ENCODE measurements around the gene POM121L2. TPM values are rescaled to one million over a fixed set of nuclear protein-coding genes. Genes with fewer than 3 reads are reported as not detected.

The POM121L2 gene
- polyA plus RNA-seq, 4 donors = not detected

DNA sequence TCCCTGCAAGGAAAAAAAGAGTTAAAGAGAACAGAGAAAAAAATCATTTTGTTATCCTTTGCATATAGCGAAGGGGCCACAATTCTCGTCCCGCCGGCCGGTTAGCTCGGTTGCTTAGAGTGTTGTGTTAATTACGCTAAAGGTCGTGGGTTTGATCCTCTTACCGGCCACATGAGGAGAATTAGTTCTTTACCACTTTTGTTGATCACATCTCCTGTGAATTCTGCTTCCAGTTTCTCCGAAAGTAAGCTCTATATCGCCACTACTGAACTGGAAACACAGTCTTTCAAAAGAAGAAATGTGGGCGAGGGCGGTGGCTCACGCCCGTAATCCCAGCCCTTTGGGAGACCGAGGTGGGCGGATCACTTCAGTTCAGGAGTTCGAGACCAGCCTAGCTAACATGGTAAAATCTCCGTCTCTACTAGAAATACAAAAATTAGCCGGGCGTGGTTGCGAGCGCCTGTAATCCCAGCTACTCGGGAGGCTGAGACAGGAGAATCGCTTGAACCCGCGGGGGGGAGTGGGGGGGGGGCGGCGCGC, 51.2 kb downstream of the POM121L2 start:
- H3K27ac ChIP-seq (ENCODE audit: low read depth in 1 of 3, low read length in 2 of 3) = no peak overlapping the region
- no peaks in the 10 kb centered on the region for H3K36me3 ChIP-seq (ENCODE audit: control insufficient read depth in 3 of 3, insufficient read depth in 2 of 3, low read depth in 1 of 3, low read length in 3 of 3)
- peaks cover 0 to 39% (median 23%) of the 10 kb centered on the region in 3 donors for H3K27me3 ChIP-seq (ENCODE audit: control insufficient read depth in 3 of 3, insufficient read depth in 3 of 3, low read length in 3 of 3)
- WGBS, 3 donors = 8 to 13% (median 13%) methylated on average over 29 to 30 of the region's 30 CpGs
- H3K4me1 ChIP-seq (ENCODE audit: control insufficient read depth in 3 of 3, insufficient read depth in 2 of 3, low read depth in 1 of 3, low read length in 2 of 3) = no peaks in the 10 kb centered on the region
- DNase-seq (no peak), FAIRE-seq (no peak)
- H3K9me3 ChIP-seq (ENCODE audit: control insufficient read depth in 2 of 2, insufficient read depth in 1 of 2, low read depth in 1 of 2, low read length in 1 of 2) = no peaks in the 10 kb centered on the region
- H3K4me3 ChIP-seq (ENCODE audit: low read depth in 1 of 3, low read length in 3 of 3) = no peak overlapping the region

DNA sequence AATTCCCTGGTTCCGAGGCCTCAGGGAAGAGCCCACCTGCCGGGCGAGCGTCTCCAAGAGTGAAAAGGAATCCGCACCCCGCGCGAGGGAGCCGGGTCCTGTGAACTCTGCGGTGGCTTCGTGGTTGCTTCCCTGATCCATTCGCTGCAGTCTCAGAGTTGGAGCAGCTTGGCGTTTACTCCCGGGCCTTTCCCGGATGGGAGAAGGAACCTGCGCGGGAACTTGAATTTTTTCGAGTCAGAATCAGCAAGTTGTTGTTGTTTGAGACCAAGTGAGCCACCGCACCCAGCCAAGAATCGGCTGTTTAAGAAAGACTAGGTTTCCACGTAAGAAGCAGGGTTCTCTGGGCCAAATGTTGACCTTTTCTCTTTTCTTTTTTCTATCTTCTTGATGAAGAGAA, 51.7 kb downstream of the POM121L2 start:
- Histone ChIP-seq H3K9me3 (ENCODE audit: control insufficient read depth in 2 of 2, insufficient read depth in 1 of 2, low read depth in 1 of 2, low read length in 1 of 2) (no peaks in the 10 kb centered on the region), H3K4me3 (ENCODE audit: low read depth in 1 of 3, low read length in 3 of 3) (no peak overlapping the region), H3K4me1 (ENCODE audit: control insufficient read depth in 3 of 3, insufficient read depth in 2 of 3, low read depth in 1 of 3, low read length in 2 of 3) (no peaks in the 10 kb centered on the region), H3K27me3 (ENCODE audit: control insufficient read depth in 3 of 3, insufficient read depth in 3 of 3, low read length in 3 of 3) (peaks cover 0 to 34% (median 23%) of the 10 kb centered on the region in 3 donors), H3K36me3 (ENCODE audit: control insufficient read depth in 3 of 3, insufficient read depth in 2 of 3, low read depth in 1 of 3, low read length in 3 of 3) (no peaks in the 10 kb centered on the region), H3K27ac (ENCODE audit: low read depth in 1 of 3, low read length in 2 of 3) (no peak overlapping the region)
- WGBS, 3 donors = 8 to 25% (median 23%) methylated on average over 21 of the region's 21 CpGs
- FAIRE-seq = no peak
- DNase-seq = no peak

Other genes starting within 250 kb of the POM121L2 start
- gene PRSS16, start 64.6 kb downstream of the POM121L2 start, polyA plus RNA-seq = 10 to 100 TPM; 17.1 to 31.6 (median 21.6) TPM
- 1 to 10 TPM in 2 of 4 donors, under 1 TPM in 1, not detected in 1; 0.27 to 5.1 (median 1.2) TPM for gene ZNF391, start 76.5 kb upstream of the POM121L2 start, polyA plus RNA-seq
- 1 to 10 TPM; 1.6 to 7.3 (median 2.8) TPM for gene ZNF184, start 160.8 kb upstream of the POM121L2 start, polyA plus RNA-seq

Measured in small intestine (tissue), 7 donors.